RPMI7951 (cell line): Measurements from ENCODE around the gene XPR1. TPM values are rescaled to one million over a fixed set of nuclear protein-coding genes. Genes with fewer than 3 reads are reported as not detected.

ENCODE experiments used
- DNase-seq: peaks from one replicate; pipeline ENCODE4 v3.0.0-alpha.2; 2012; ENCODE audit warnings: low read depth
- total RNA-seq: library from RNA; depleted of rRNA; stranded (reverse); fragments of >200 nt; shearing (Covaris generic); gene quantifications from 2 replicates; pipeline ENCODE4 v1.2.3, GENCODE V29; 2014; rRNA removed

The XPR1 gene
- total RNA-seq, 1 experiment from 2014 or later = 20.3 TPM

DNA sequence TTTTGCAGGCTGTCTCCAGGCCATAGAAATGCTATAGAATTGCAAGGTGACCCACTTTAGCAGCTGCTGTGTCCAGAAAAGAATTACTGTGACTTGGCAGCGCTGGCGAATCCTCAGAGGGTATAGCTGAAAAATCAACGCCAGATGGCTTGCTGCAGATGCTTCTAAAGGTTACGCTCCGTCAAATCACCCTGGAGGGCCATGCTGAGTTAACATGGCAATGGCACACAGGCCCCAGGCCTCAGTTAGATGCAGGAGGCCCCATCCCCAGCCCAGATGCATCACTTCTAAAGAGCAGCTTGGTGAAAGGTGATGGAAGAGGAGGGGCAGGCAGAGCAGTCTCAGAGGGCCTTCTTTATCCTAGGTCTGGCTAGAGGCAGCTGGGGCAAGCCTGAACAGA is 298.9 kb downstream of the XPR1 start:
- no peak for DNase-seq

DNA sequence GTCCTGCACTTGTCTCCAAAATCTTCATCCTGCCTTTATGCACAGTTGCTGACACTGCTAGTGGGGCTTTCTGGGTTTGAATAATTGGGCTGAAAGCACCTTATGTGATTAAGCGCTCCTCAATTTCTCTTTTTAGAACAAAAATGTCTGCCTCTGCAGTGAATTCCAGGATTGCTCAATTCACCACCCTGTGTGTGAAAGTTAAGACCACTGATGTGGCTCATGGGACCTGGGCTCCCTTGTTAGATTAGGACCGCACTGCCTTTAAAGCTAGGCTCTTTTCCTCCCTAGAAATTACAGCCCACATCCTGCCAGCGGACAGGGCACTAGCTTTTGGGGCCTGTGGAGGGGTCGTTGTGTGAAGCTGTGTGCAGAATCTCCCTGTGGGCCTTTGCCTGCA is 299.7 kb downstream of the XPR1 start:
- no peak for DNase-seq

DNA sequence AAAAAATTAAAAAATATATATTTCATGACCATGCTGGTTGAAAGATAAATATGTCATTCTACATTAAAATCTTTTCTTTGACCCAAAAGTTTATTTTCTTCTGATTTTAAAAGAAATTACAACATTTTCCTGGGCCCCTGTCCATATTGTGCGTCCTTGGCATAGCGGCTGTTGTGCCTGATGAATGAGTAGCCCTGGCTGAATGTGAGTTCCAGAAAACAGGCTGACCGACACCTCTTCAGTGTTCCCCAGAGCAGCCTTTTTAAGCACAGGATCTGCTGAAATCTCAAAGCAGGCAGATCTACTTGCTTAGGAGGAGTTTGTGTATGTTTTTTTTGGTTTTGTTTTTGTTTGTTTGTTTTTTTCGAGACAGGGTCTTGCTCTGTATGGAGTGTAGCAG is 300.6 kb downstream of the XPR1 start:
- no peak for DNase-seq

DNA sequence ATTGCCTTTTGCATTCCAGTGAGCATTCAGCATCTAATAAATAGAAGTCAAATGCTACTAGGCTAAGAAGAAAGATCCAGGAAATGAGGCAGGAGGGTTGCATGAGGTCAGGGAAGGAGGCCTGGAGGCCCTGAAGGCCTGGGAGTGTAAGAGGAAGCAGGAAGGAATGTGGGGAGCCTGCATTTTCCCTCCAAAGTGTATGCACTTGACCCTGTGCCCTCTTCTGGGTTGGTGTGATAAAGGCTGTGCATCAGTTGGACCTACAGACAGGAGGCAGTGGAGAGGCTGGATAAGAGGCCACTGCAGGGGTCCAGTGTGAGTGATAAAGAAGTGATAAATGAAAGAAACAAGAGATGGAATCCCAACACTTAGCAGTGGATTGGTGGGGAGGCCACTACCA is 301.3 kb downstream of the XPR1 start:
- peak; percentile 14 for DNase-seq

DNA sequence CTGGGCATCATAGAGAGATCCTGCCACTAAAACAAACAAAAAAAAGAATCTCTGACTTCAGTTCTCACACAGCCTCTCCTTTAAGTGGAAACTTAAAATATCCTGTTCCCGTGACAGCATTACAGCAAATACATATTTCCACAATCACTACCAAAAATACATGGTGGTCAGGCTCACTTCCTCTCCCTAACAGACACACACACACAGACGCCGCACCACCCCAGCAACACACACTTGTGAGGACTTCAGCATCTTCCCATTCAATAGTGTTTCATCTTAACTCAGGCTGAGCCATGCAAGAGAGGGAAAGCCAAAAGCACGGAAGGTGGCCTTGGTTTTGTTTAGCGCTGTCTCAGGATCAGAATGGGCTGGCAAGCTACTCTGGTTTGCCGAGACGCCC is 302.7 kb downstream of the XPR1 start:
- no peak for DNase-seq

DNA sequence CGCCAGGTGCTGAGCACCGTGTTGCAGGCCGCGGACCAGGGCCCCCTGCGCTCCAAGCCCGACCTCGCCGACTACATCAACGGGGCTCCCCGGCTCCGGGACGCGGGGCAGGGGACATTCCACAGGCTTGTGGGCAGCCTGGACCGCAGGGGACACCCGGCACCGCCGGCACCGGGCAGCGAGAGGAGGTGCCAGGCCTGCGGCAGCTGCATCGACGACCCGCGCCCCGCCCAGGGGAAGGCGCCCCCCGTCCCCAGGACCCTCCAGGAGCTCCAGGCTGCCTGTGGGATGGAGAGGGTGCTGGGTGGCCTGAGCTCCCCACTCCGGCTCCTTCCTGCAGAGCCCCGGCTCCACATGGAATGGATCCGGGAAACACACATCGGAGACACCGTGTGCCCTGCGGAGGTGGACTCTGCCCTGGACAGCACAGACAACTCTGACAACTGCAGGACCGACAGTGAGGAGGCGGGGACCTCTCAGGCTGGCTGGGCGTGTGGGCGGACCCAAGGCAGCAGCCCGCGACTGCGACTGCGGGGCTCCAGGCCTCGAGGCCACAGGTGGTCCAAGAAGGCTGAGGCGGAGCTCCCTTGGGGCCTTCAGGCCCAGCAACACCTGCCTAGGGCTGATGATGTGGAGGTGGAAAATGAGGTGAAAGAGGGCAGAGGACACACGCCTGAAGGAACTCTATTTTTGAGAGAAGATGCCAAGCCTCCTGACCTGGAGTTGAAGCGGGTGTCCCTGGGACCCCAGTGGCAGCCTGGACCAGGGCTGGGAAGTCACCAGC is 303.7 kb downstream of the XPR1 start:
- no peak for DNase-seq

DNA sequence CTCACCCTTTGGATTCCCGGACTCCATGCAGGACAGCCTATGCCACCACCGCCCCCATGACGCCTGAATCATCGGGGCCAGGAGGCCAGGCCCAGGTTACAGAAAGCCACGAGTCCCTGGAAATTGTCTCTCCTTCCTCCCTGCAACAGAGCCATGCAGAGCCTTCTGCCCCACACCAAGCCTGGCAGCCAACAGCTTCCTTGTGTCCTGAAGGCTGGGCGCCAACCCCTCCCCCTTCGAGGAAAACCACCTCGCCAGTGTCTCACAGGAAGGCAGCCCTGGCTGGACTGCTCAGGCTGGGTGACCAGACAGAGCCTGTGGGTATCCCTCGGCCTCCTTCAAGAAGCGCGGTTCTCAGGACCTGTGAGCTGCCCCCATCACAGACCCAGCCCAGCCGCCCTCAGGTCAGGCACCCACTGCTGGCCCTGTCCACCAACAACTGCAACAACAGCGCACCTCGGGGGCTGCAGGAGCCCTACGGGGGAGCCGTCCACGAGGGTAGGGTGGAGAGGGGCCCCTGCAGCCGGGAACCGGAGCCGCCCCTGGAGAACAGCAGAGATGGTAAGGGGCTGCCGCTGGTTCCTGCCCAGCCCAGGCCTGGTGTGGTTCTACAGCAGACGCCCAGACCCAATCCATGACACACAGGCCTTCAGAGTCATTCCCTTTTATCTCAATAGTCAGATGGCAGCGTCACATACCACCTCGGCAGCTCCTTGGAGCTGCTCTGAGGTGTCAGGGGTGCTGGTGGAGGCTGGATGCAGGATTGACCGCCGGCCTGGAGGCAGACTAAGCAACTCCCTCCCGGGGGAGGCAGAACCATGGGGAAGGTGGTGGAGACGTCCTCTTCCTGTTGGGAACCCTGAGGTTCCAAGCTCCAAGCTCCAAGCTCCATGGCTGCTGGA is 304.5 kb downstream of the XPR1 start:
- DNase-seq = no peak

DNA sequence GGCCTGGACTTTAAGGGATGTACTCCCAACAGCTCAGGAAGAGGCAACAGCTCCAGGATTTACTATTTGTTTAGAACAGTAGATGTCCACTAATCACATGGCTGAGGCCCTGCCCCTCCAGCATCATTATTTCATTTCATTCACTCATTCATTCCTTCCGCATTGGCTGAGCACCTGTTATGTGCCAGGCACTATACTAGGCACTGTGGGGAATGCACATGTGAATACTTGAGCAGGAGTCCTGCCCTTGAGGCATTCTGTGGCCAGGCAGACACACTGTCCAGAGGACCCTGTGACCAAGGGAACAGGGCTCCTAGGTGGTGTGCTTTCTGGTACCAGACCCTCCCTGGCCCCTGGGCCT is 305.2 kb downstream of the XPR1 start:
- no peak for DNase-seq

DNA sequence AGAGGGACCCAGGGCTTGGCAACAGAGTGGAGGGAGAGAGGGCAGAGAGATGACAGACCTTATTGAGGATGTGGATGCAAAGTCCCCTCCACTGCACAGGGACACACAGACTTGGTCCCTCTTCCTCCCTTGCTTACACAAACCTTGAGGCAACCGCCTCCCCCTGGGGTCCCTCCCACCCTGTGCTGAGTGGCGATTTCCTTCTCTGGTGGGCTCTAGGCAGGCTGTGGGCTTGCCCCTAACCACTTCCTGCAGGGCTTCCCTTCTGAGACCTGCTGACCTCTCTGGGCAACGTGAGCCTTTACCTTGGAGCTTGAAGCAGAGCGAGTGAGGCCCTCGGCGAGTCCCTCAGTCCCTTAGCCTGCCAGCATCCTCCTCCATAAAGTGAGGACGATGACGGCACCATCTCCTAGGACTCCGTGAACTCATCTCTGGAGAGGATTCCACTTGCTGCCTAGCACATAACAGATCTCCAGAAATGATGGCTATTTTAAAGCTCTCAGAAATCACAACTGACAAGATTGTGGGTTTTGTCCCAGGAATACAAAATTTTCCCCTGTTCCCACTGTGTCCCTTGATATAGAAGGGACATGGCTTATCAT is 305.9 kb downstream of the XPR1 start:
- no peak for DNase-seq

DNA sequence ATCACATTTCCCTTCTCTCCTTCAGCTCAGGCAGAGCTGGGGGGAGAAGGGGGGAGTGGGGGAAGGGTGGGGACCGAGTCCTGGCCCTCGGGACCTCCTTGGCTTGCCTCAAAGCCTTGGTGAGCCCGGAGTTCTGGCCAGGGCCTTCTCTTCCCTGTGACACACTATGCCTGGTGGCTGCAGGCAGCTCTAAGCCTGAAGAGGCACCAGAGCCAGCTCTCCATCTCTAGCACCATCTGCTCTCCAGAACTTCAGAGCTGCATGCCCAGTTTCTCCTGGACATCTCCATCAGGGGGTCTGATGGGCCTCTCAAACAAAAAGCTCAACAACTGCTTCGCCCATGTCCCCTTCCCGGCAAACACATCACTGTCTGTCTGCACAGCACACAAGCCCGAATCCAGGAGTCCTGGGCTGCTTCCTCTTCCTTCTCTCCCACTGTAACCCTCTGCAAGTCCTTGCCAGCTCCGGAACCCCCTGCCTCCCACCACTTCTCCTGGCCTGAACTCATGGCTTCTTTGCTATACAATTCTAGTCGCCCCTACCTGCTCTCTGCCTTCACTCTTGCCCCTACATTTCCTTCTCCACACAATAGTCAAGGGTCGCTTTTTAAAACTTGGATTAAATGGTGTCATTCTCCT is 307.4 kb downstream of the XPR1 start:
- no peak for DNase-seq

DNA sequence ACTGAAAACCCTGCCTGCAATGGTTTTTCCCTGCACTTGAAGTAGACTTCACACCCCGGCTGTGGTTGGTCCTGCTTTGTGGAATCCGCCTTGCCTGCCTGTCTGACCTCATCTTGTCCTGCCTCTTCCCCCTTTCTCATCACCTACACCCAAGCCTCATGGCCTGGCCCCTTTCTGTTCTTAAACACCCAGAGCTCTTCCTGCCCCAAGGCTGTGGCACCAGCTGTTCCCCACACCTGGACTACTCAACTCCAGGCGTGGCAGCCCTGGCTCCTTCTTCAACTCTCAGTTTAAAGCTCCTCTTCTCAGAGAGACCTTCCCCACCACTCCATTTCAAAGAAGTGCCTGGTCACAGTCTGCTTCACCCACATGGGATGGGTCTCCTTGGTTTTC is 307.9 kb downstream of the XPR1 start:
- no peak for DNase-seq

Other genes starting within 250 kb of the XPR1 start
- gene ACBD6, start 129.4 kb upstream of the XPR1 start, total RNA-seq = 48.1 and 59.2 TPM in 2 replicates
- 0.36 and 0.68 TPM in 2 replicates for gene OVAAL, start 73.1 kb upstream of the XPR1 start, total RNA-seq